Right ventricle myocardium inferior (tissue), 1 donor: Measurements from ENCODE around the gene BCAP29. TPM values are rescaled to one million over a fixed set of nuclear protein-coding genes. Genes with fewer than 3 reads are reported as not detected.
A peak's percentile ranks its signal among the peaks of the same experiment; 100 is the strongest.
"Not testable (repeated sequence)": the region's sequence is repeated elsewhere in the genome, so short reads cannot be mapped to it uniquely, and the experiment has no call there.

Experiments used
- ATAC-seq: fragments of 200-7000 bp; cut with Tn5 transposase; one replicate; pipeline ENCODE4 v1.9.1; 2020; ENCODE audit warnings: mild to moderate bottlenecking, moderate library complexity
- DNase-seq: peaks from one replicate; pipeline ENCODE4 v3.0.0; 2021; ENCODE audit errors: missing footprints
- intact Hi-C: fragments of 100-400 bp; cut with DNase I; formaldehyde crosslinking; loops from one replicate; pipeline ENCODE4 v1.11.0; 2022
- total RNA-seq: library from RNA; stranded (reverse); fragmentation: NEBNext Ultra II Directional; extraction: Animal tissue kit (Norgen Biotek cat#: 25700); gene quantifications from one replicate; pipeline ENCODE4 v1.2.1, GENCODE V29; 2021
- donor health status: DM: no; HTN: yes; CAD: no; lungs with severe emphysema.

The BCAP29 gene
- total RNA-seq, 1 donor from 2014 or later = 113 TPM

DNA sequence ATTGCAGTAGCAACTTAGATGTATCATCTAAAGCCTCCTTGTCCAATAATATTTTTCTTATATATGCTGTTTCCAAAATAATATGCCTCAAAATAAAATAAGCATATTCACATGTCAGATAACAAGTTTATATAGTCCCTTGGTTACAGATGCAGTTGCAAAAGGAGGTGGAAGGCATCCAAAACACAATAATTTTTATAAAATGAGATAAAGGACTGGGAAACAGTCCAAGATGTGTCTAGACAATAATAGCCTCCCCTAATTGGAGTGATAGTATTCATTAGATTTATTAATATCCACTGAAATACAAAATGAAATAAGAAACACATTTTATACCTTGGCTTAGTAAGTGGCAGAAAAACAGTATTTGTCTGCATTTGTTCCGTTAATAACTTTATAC is 30.3 kb downstream of the BCAP29 start:
- intact Hi-C loops = no loop called here
- ATAC-seq = peak; percentile 64
- DNase-seq = no peak

DNA sequence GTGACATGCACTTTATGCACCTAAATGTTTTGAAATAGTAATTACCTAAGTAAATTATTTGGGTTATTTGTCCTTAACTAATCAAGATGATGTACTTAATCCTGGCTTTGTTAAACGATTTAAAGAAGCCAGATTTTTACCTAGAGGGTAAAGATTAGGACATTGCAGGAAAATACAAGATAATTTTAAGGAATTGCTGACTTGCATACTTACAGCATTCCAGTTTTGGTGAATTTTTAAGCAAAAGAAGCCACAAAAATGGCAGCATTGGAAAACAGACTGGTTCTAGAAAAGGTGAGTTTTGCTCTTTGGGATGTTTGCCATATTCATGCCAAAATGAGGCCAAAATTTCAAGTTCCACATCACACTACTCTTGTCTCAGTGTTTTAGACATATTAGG is 33.4 kb downstream of the BCAP29 start:
- intact Hi-C loops = no loop called here
- DNase-seq (no peak), ATAC-seq (no peak)

DNA sequence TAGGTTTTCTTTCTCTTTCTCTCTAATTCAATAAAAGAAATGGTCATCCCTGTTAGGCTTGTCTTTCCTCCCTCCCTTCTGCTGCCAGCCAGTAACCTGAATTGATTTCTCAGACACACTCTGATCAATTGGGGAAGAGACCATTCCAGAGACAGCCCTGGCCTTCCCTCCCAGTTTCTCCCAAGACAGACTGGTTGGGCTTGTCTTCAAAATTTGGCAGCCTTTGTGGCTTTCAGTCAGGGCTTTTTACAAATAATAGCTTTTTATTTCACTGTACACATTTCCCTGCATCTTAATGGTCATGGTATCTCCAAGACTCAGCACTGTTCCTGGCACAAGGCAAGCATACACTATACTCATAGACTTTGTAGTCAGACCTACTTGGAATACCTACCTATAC is 33.9 kb downstream of the BCAP29 start:
- ATAC-seq = no peak
- intact Hi-C loops = no loop called here
- no peak for DNase-seq

DNA sequence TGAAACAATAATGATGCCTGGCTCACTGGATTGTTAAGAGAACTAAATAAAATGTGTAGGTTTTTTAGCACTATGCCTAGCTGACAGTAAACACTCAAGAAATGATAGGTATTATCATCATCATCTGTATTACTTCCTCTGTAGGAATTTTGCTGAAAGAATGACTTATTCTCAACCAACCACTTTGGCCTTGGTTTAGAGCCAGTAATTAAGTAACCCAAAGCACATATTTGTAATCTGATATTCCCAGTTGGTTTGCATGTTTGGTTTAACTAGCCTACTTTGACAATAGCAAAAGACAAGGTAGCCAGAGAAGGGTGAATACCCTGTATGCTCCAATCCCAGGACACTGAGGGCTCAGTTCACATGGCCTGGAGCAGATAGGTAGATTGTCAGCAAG is 34.4 kb downstream of the BCAP29 start:
- ATAC-seq (no peak), DNase-seq (no peak)
- intact Hi-C loops = no loop called here

DNA sequence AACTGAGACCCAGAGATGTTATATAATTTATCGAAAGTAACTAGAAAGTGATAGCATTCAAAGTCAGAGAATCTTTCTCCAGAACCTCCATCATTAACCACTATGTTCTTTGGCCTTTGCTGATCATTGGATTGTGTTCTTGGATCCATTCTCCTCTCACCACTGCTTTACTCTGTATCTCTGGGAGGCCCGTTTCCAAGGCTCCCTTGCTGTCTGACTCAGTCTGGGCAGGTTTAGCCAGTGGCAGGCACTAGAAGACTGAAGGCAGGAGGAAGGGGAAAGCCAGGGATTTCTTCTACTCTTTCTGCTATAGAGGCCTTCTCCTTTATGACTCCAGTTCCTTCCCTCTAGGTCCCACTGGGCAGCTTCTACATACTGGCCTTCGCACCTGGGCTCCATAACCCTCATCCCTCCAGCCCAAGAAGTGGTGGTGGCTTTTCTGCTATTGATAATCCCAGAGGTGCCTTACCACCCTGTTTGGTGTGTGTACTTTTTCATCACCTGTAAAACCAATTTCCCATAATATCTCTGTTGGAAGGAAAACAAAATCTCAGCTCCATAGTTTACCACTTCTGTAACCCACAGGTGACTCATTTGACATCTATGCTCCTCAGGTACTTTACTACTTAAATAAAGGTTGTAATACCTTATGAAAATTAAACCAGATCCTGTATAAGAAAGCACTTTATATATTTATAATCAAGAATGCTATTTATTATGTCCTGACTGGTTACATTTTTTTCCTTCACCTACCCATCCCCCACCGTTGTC is 36.0 kb downstream of the BCAP29 start:
- no peak for DNase-seq
- intact Hi-C loops = no loop called here
- ATAC-seq = no peak

DNA sequence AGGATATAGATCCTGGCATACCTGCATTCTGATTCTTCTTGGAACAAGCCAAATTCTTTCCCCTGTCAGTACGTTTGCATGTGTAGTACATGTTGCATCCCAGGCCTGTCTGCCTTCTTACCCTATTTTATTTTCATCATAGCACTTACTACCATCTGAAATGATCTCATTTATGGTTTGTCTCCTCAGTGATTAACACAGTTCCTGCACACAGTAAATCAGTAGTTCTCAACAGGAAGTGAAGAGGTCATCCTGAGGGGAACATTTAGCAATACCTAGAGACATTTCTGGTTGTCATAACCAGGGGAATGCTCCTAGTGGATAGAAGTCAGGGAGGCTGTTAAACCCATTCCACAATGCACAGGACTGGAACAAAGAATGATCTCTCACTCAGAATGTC is 42.4 kb downstream of the BCAP29 start:
- DNase-seq (no peak), ATAC-seq (peak; percentile 44)
- intact Hi-C loops = no loop called here

DNA sequence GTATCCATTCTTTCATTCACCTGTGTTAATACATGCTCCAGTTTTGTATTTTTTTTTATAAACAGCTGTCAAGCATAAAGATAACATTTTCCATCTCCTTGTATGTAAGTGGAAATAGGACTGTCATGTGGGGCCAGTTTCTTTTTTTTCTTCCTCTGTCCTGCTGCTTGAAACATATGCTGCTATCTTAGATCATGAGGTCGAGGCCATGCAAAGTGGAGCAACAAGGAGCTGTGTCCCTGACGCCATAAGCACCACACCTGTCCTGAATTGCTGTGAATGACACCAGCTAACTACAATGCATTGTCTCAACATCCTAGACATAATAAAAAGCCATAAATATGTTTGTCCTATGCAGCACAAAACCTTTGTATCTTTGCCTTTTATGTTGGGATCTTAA is 42.8 kb downstream of the BCAP29 start:
- DNase-seq (no peak), ATAC-seq (no peak)
- intact Hi-C loops = no loop called here

DNA sequence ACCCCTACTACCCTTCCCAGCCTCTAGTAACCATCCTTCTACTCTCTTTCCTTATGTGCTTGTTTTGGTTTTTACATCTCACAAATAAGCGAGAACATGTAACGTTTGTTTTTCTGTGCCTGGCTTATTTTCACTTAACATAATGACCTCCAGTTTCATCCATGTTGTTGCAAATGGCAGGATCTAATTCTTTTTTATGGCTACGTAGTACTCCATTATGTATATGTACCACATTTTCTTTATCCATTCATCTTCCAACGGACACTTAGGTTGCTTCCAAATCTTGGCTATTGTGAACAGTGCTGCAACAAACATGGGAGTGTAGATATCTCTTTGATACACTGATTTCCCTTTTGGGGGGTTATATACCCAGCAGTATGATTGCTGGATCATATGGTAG is 47.0 kb downstream of the BCAP29 start:
- DNase-seq = no peak
- ATAC-seq = no peak
- intact Hi-C loops = no loop called here

DNA sequence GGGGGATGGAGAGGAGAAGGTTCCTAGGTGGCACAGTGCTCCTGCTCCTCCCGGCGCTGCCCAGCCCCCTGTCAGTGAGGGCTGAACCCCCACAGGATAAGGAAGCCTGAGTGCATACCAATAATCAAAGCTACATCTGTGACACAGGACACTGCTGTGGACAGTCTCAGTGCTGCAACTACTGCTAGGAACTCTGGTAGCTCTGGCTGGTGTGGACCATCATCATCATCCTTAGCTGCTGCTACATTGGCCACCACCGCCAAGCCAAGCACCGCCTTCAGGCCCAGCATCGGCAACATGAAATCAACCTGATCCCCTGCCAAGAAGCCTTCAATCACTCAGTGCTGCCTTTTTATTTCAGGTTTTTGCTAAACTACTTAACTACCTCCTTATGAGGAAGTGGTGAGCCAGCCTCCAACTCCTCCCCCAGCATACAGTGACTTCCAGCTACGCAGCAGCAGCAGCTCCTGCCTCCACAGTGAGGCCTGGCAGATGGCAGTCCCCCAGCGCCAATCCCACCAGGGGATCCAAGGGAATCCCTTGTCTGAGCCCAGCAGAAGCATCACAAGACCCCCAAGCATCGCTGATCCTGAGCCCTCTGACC is 48.5 kb downstream of the BCAP29 start:
- intact Hi-C loops = no loop called here
- no peak for DNase-seq
- ATAC-seq = no peak

DNA sequence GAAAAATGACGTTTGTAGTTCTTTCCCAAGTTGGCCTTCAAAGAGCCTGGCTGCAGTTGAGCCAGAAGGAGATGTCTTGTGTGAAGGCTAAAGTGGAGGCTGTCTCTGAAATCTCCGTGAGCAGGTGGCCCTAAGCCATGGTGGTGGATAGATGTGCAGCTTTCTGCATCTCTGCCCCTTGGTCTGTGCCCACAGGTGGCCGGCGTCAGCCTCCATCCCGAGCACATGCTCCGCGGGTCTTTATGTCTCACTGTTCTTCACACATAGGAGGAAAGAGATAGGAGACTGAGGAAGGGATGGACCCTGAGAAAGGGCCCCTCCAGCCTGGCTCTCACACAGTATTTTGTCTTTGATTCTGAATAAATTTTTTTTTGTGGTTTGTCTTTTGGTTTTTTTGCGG is 50.3 kb downstream of the BCAP29 start:
- intact Hi-C loops = no loop called here

DNA sequence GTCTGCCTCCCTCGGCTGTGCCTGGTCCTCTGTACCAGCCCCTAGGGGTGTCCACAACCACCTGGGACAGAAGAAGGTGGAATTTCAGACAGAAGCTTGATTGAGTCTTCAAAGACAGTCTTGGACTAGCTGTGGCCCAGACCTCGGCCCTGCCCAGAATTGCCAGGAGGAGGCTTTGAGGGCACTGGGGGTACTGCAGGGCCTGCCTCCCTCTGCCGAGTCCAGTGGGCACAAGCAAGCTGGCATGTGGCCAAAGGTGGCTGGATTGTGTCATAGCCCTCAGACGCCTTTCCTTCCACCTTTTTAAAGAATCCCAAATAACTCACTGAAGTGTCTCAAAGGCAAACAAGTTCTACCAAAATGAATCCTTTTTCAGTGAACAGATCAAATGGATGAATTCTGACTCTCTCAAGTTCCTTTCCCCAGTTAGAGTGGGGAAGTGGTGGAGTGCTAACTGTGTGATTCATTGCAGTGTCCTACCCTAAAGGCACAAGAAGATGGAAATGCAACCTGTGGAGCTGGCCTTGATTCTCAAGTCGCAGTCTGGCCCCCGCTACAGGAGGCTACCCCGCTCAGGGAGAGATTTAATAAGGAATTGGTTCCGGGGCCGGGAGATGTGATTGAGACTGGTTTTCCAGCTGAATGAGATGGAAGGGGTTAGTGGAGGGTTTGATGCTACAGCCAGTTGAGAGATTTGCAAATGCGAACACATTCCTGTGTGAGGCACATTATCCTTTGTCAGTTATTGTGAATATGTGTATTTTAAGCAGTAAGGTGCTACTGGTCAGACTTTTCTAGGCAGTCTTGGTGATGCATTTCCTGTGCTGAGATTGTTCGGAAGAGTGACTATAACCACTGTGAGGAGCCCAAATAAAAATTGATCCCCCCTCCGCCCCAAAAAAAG is 51.8 kb downstream of the BCAP29 start:
- DNase-seq (no peak), ATAC-seq (no peak)
- intact Hi-C loops = no loop called here

More for the DNA sequence above, 50.3 kb downstream of the BCAP29 start:
- DNase-seq (peak; percentile 62), ATAC-seq (no peak)

DNA sequence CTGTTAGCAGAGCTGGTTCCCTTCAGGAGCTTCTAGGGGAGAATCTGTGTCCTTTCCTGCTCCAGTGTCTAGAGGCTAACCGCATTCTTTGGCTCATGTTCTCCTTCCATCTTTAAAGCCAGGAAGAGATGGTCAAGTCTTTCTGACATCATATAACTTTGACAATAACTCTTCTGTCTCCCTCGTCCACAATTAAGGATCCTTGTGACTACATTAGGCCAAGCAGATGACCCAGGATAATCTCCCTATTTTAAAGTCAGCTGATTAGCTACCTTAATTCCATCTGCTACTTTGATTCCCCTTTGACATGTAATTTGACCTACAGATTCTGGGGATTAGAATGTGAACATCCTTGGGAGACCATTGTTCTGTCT is 52.4 kb downstream of the BCAP29 start:
- DNase-seq (no peak), ATAC-seq (no peak)
- intact Hi-C loops = no loop called here

DNA sequence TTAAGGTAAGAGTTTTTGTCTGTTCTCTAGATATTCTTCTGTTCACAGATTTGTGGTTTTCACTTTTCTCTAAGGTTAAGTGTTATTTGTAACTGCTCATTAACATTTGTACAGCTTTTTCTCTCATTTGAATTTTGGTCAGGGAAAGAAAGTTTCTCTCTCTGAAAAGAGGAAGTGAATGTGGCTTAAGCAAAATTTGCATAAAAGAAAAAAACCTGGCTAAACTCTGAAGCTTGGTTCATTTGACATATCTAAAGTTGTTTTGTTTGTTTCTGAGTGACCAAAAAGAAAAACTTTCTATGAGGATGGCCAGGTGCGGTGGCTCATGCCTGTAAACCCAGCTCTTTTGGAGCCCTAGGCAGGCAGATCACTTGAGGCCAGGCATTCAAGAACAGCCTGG is 58.5 kb downstream of the BCAP29 start:
- intact Hi-C loops = no loop called here
- ATAC-seq = no peak
- no peak for DNase-seq

DNA sequence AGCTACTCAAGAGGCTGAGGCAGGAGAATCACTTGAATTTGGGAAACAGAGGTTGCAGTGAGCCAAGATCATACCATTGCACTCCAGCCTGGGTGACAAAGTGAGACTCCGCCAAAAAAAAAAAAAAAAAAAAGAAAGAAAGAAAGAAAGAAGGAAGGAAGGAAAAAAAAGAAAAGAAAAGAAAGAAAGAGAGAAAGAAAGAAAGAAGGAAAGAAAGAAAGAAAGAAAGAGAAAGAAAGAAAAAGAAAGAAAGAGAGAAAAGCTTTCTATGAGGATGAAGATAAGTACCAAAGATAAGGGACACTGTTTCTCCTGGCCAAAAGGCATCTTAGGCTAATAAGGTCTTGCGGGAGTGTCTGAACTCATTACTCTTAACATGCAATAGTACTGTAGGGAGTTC is 59.0 kb downstream of the BCAP29 start:
- ATAC-seq, DNase-seq, intact Hi-C loops: not testable (repeated sequence)

DNA sequence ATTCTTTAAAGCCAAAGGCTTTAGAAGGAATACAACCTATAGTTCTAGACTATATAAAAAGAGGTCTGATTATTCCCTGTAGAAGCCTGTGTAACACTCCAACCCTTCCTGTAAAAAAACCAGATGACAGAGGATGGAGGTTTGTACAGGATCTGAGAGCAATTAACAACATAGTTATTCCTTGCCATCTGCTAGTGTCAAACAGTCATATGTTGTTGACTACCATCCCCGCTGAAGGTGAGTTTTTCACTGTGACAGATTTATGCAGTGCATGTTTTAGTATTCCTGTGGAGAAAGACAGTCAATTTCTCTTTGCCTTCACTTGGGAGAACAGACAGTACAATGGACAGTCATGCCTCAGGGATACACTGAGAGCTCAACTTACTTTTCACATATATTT is 61.6 kb downstream of the BCAP29 start:
- intact Hi-C loops = no loop called here
- no peak for ATAC-seq

DNA sequence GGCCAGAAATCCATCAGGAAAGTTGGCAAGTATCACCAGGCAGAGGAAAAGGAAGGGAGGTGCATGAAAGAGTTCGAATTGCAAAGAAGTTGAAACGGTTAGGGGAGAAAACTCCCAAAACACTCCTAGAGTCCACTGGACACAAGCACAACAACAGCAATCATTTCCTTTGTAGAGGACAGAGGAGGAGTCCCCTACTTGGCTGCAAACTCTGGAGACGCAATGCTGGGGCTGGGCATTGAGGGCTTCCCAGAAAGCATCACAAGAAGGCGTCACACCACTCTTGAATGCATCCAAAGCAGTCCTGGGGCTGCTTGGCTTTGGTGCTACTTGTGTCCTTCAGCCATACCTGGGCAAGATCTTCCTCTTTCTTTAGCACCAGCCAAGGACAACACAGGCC is 62.5 kb downstream of the BCAP29 start:
- DNase-seq (no peak), ATAC-seq (no peak)
- intact Hi-C loops = no loop called here

More for the DNA sequence above, 61.6 kb downstream of the BCAP29 start:
- DNase-seq = no peak

DNA sequence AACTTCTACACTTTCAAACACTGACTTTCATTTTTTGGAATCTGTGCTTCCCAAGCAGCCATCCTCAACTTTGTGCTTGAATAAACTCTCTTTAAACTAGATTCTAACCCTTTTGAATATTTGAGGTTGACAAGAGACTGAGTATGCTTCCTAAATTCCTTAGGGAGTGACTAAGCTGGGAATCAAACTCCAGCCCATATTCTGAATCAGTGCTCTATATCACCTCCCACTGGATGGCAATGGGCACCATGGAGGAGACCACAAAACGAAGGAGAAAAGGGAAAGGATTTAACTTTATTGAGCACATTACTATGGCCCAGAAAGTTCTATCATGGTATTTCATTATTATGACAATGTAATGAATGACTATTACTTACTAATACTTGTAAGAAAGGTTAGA is 63.4 kb downstream of the BCAP29 start:
- ATAC-seq = no peak
- intact Hi-C loops = no loop called here

DNA sequence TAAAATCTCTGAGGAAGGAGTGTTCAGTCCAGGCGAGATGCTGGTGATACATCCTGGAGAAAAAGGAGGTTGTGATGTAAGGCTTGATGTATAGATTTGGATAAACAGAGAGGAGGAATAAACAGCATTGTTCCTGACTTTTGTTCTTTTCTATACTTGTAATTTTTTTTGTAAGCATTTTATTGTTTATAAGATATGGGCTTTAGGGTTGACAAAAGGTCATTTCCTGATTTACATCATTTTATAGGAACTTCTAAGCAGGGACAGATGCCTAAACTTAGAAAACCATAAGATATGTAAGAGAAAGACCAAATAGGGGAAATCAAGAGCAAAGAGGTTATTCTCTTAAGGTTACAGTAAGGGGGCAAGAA is 63.9 kb downstream of the BCAP29 start:
- no peak for ATAC-seq
- intact Hi-C loops = no loop called here
- no peak for DNase-seq

More for the DNA sequence above, 63.4 kb downstream of the BCAP29 start:
- no peak for DNase-seq

DNA sequence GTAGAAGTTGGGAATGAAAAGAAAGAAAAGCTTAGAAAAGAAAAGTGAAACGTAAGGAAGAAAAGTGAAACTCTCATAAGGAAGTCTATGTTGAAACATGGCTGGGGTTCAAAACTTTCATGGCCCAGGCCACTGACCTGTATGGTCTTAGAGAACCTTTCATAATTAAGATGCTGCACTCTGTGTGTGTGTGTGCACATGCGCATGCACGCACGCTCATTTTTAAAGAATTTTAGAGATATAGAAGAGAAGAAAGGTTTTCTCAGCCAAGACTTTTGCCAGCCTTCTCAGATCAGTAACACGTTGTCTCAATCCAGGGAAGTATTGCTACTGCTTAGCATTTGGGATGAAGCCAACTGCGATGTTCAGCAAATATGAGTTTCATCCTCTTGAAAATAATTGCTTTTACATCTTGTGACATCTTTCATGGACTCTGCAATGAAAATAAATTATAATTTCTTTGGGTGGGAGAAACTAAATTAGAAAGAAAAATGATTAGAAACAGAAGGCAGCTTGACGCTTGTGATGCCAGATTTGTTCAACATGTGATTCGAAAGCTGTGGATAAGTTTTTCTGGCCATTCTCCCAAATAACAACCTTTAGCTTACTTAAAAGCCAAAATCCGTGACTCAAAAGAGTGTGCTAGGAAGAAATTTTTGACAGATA is 64.4 kb downstream of the BCAP29 start:
- DNase-seq = no peak
- ATAC-seq = peak; percentile 46
- intact Hi-C loops = no loop called here
